SU-DHL-6 (cell line): ENCODE data around the gene SUPT3H.

Experiments
- H2AFZ ChIP-seq: fragments of 200-600 bp; sonication (generic); 2 replicates; pipeline ENCODE4 v1.6.1; 2014; ENCODE audit warnings: low read depth, mild to moderate bottlenecking, moderate library complexity, mixed read lengths, antibody characterized with exemption, low read length; ENCODE audit not compliant: severe bottlenecking
- H3F3A ChIP-seq: fragments of 200-600 bp; shearing (Covaris generic); 2 replicates; pipeline ENCODE4 v1.6.0; 2016; ENCODE audit warnings: antibody characterized with exemption, mild to moderate bottlenecking; ENCODE audit not compliant: insufficient read depth
- H3K27ac ChIP-seq: fragments of 200-600 bp; sonication (generic); 2 replicates; pipeline ENCODE4 v1.5.1; 2016; ENCODE audit warnings: low read depth, mild to moderate bottlenecking, low read length, moderate library complexity, mixed read lengths
- H3K27me3 ChIP-seq: fragments of 200-600 bp; sonication (generic), shearing (Covaris generic); 2 replicates; pipeline ENCODE4 v1.6.0; 2014; ENCODE audit warnings: mild to moderate bottlenecking, low read length
- H3K36me3 ChIP-seq: fragments of 200-600 bp; sonication (generic); 2 replicates; pipeline ENCODE4 v1.6.1; 2014; ENCODE audit warnings: mild to moderate bottlenecking, low read length, mixed read lengths
- H3K4me2 ChIP-seq: fragments of 300-600, 200-600 bp; shearing (Covaris generic), sonication (generic); 2 replicates; pipeline ENCODE4 v1.6.0; 2014; ENCODE audit warnings: low read length, low read depth, mild to moderate bottlenecking; ENCODE audit not compliant: poor library complexity, severe bottlenecking
- H3K4me3 ChIP-seq: fragments of 200-600 bp; sonication (generic); 2 replicates; pipeline ENCODE4 v1.5.1; 2014; ENCODE audit warnings: antibody characterized with exemption, low read length, mild to moderate bottlenecking, mixed read lengths; ENCODE audit not compliant: insufficient read depth, poor library complexity, severe bottlenecking
- H3K79me2 ChIP-seq: fragments of 200-600 bp; sonication (generic); 2 replicates; pipeline ENCODE4 v1.6.1; 2014; ENCODE audit warnings: mild to moderate bottlenecking, low read length, moderate library complexity; ENCODE audit not compliant: insufficient read depth
- H3K9ac ChIP-seq: fragments of 200-600 bp; sonication (generic); 2 replicates; pipeline ENCODE4 v1.7.0; 2014; ENCODE audit warnings: mild to moderate bottlenecking, low read length
- H3K9me2 ChIP-seq: fragments of 200-600 bp; sonication (generic); replicated peaks from 2 replicates; pipeline ENCODE4 v1.6.1; 2014; ENCODE audit warnings: low read length; ENCODE audit not compliant: insufficient read depth
- H3K9me3 ChIP-seq: fragments of 200-600 bp; sonication (generic); 2 replicates; pipeline ENCODE4 v1.6.1; 2014; ENCODE audit warnings: low read length, mixed read lengths; ENCODE audit not compliant: insufficient read depth
- H4K20me1 ChIP-seq: fragments of 200-600 bp; sonication (generic); 2 replicates; pipeline ENCODE4 v1.6.1; 2014; ENCODE audit warnings: low read depth, mild to moderate bottlenecking, antibody characterized with exemption, low read length, moderate library complexity, mixed read lengths
- CTCF ChIP-seq: fragments of 200-600 bp; sonication (generic); IDR thresholded peaks from one replicate; pipeline ENCODE4 v1.5.1; 2017; ENCODE audit warnings: antibody characterized with exemption, mild to moderate bottlenecking, low read length, moderate library complexity; ENCODE audit not compliant: insufficient read depth, poor library complexity, severe bottlenecking
- EZH2phosphoT487 ChIP-seq: fragments of 200-600 bp; sonication (generic), shearing (Covaris generic); conservative IDR thresholded peaks from 2 replicates; pipeline ENCODE4 v1.6.1; 2018; ENCODE audit warnings: mild to moderate bottlenecking, antibody characterized with exemption, low read length, moderate library complexity, mixed read lengths

The SUPT3H gene

GRCh38 chr6:44789806-44790205 is 587.9 kb downstream of the SUPT3H start:
- H3K4me3 ChIP-seq: no peak overlapping the region
- H3K9me3 ChIP-seq: no peaks in the 10 kb centered on the region
- H3F3A ChIP-seq: no peaks in the 10 kb centered on the region
- no peaks in the 10 kb centered on the region for H4K20me1 ChIP-seq
- H3K9me2 ChIP-seq: no peaks in the 10 kb centered on the region
- H3K9ac ChIP-seq: no peak overlapping the region
- TF ChIP-seq EZH2phosphoT487 (no peak), CTCF (no peak)
- no peak overlapping the region for H2AFZ ChIP-seq
- no peaks in the 10 kb centered on the region for H3K36me3 ChIP-seq
- H3K79me2 ChIP-seq: no peaks in the 10 kb centered on the region
- no peak overlapping the region for H3K27ac ChIP-seq
- H3K27me3 ChIP-seq: no peaks in the 10 kb centered on the region
- H3K4me2 ChIP-seq: no peak overlapping the region

- Histone ChIP-seq H3K36me3 (no peaks in the 10 kb centered on the region), H3K27me3 (no peaks in the 10 kb centered on the region), H3K9me3 (no peaks in the 10 kb centered on the region), H3K27ac (no peak overlapping the region), H3K4me2 (no peak overlapping the region), H3K9me2 (no peaks in the 10 kb centered on the region), H2AFZ (no peak overlapping the region), H3K9ac (no peak overlapping the region), H3F3A (no peaks in the 10 kb centered on the region), H3K4me3 (no peak overlapping the region), H4K20me1 (no peaks in the 10 kb centered on the region), H3K79me2 (no peaks in the 10 kb centered on the region)
- TF ChIP-seq CTCF (no peak), EZH2phosphoT487 (no peak)
These were observed 588.7 kb downstream of the SUPT3H start for GRCh38 chr6:44789061-44789460.

GRCh38 chr6:44788387-44788981 is 589.2 kb downstream of the SUPT3H start:
- Histone ChIP-seq H3K27me3 (no peaks in the 10 kb centered on the region), H3K4me3 (no peak overlapping the region), H3K9me3 (no peaks in the 10 kb centered on the region), H3K27ac (no peak overlapping the region), H3K4me2 (no peak overlapping the region), H3K79me2 (no peaks in the 10 kb centered on the region), H3K36me3 (no peaks in the 10 kb centered on the region), H3K9ac (no peak overlapping the region), H3K9me2 (no peaks in the 10 kb centered on the region), H3F3A (no peaks in the 10 kb centered on the region), H4K20me1 (no peaks in the 10 kb centered on the region), H2AFZ (no peak overlapping the region)
- TF ChIP-seq CTCF: no peak
- no peak for TF ChIP-seq EZH2phosphoT487
